OCI-LY1 (cell line): ENCODE data around the gene C1QTNF2.

Experiments used
- EZH2 ChIP-seq: fragments of 200-600 bp; sonication (generic), shearing (Covaris generic); IDR thresholded peaks from 2 replicates; pipeline ENCODE4 v1.8.0; 2017; ENCODE audit warnings: borderline replicate concordance, mixed run types, mild to moderate bottlenecking, antibody characterized with exemption, low read length, moderate library complexity, mixed read lengths
- TF ChIP-seq, protein P1 (sequence below): fragments of 200-600 bp; sonication (generic), shearing (Covaris generic); IDR thresholded peaks from 2 replicates; pipeline ENCODE4 v1.5.1; 2017; ENCODE audit warnings: mild to moderate bottlenecking, antibody characterized with exemption, low read length, moderate library complexity, mixed read lengths

DNA sequence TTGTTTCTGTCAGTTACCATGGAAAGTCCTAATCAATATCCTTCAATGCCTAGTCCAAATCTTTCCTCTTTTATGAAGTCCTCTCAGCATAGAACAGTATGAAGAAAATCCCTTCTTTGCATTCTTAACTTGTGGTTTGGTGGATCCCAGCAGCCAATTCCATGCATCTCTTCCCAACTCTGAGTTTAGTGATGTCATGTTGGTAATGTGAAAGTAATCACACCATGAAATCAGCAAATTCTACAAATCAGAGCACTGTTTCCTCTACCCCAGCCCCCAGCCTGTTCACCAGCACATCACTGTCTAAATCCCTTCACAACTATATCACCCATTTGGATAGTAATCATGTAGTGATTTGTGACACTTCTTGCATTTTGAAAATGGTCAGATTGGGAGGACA lies 4.7 kb upstream of the C1QTNF2 start:
- TF ChIP-seq, protein P1, sequence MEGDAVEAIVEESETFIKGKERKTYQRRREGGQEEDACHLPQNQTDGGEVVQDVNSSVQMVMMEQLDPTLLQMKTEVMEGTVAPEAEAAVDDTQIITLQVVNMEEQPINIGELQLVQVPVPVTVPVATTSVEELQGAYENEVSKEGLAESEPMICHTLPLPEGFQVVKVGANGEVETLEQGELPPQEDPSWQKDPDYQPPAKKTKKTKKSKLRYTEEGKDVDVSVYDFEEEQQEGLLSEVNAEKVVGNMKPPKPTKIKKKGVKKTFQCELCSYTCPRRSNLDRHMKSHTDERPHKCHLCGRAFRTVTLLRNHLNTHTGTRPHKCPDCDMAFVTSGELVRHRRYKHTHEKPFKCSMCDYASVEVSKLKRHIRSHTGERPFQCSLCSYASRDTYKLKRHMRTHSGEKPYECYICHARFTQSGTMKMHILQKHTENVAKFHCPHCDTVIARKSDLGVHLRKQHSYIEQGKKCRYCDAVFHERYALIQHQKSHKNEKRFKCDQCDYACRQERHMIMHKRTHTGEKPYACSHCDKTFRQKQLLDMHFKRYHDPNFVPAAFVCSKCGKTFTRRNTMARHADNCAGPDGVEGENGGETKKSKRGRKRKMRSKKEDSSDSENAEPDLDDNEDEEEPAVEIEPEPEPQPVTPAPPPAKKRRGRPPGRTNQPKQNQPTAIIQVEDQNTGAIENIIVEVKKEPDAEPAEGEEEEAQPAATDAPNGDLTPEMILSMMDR, result no peak
- TF ChIP-seq EZH2, result no peak
